K562 (cell line): ENCODE results near the gene CRY2. TPM values are rescaled to one million over a fixed set of nuclear protein-coding genes. Genes with fewer than 3 reads are reported as not detected.

Experiments
- BACH1 ChIP-seq: fragments of 200-800 bp; sonication (Bioruptor generic); IDR thresholded peaks from 2 replicates; pipeline ENCODE4 v1.6.1; 2016; ENCODE audit warnings: missing genetic modification characterization, missing compliant biosample characterization
- DMBX1 ChIP-seq: fragments of 250-450 bp; sonication (Bioruptor Pico); IDR thresholded peaks from 2 replicates; pipeline ENCODE4 v1.8.0; 2022; ENCODE audit warnings: inconsistent platforms, mild to moderate bottlenecking, moderate library complexity, borderline replicate concordance
- ERF ChIP-seq: fragments of 450-650 bp; formaldehyde crosslinking; IDR thresholded peaks from 2 replicates; pipeline ENCODE4 v1.4.0; 2020; ENCODE audit warnings: mild to moderate bottlenecking, mixed read lengths
- ESRRA ChIP-seq: fragments of 450-650 bp; IDR thresholded peaks from 2 replicates; pipeline ENCODE4 v1.6.1; 2014; ENCODE audit warnings: low read depth, mild to moderate bottlenecking, moderate library complexity, borderline replicate concordance
- GABPA ChIP-seq: fragments of 200-800 bp; sonication (Bioruptor generic); conservative IDR thresholded peaks from 2 replicates; pipeline ENCODE4 v1.6.1; 2016; ENCODE audit warnings: low read depth, missing genetic modification characterization, missing compliant biosample characterization
- GABPB2 ChIP-seq: fragments of 250-450 bp; sonication (Bioruptor Pico); conservative IDR thresholded peaks from 2 replicates; pipeline ENCODE4 v1.5.1; 2021; ENCODE audit warnings: mild to moderate bottlenecking
- NCOA2 ChIP-seq, 2 experiments: fragments of 450-650 bp; IDR thresholded peaks; 2 replicates each; pipeline ENCODE4 v1.6.1; 2018; ENCODE audit warnings: mild to moderate bottlenecking in 2 of 2, moderate library complexity in 1 of 2; ENCODE audit not compliant: partially characterized antibody in 2 of 2
- NCOA4 ChIP-seq: fragments of 450-650 bp; IDR thresholded peaks from 2 replicates; pipeline ENCODE4 v1.6.1; 2018; ENCODE audit warnings: mild to moderate bottlenecking; ENCODE audit not compliant: partially characterized antibody
- PHTF2 ChIP-seq: fragments of 250-450 bp; sonication (Bioruptor Pico); IDR thresholded peaks from 2 replicates; pipeline ENCODE4 v1.5.0; 2021; ENCODE audit warnings: mild to moderate bottlenecking
- POLR2AphosphoS2 ChIP-seq: IDR thresholded peaks from 2 replicates; pipeline ENCODE4 v1.6.1; 2012; ENCODE audit warnings: low read length, improper control_type of control experiment
- RBM17 ChIP-seq: fragments of 200-400 bp; formaldehyde crosslinking; IDR thresholded peaks from 2 replicates; pipeline ENCODE4 v1.6.1; 2017; ENCODE audit warnings: low read depth, mild to moderate bottlenecking, low read length, borderline replicate concordance
- SMC3 ChIP-seq: conservative IDR thresholded peaks from 2 replicates; pipeline ENCODE4 v1.6.1; 2011; ENCODE audit warnings: low read depth, low read length, improper control_type of control experiment; ENCODE audit not compliant: insufficient read depth
- SUPT5H ChIP-seq: fragments of 450-650 bp; IDR thresholded peaks from 2 replicates; pipeline ENCODE4 v1.6.1; 2016
- XRCC4 ChIP-seq: IDR thresholded peaks from one replicate; pipeline ENCODE4 v1.6.1; 2011; ENCODE audit not compliant: insufficient read depth, insufficient read length; ENCODE audit errors: extremely low read depth
- ZBTB7A ChIP-seq: IDR thresholded peaks from 2 replicates; pipeline ENCODE4 v1.6.1; 2011; ENCODE audit warnings: low read depth, mild to moderate bottlenecking, low read length, moderate library complexity, borderline replicate concordance; ENCODE audit not compliant: control insufficient read depth
- ZFP36 ChIP-seq: fragments of 150-350 bp; IDR thresholded peaks from 2 replicates; pipeline ENCODE4 v1.6.1; 2018; ENCODE audit warnings: low read length, low read depth; ENCODE audit not compliant: partially characterized antibody
- ZKSCAN1 ChIP-seq: fragments of 150-350 bp; IDR thresholded peaks from 2 replicates; pipeline ENCODE4 v1.6.1; 2016; ENCODE audit warnings: low read depth, low read length
- ZNF124 ChIP-seq: sonication (generic); formaldehyde crosslinking; IDR thresholded peaks from 2 replicates; pipeline ENCODE4 v1.8.1; 2022; ENCODE audit warnings: missing genetic modification reagents
- ZNF175 ChIP-seq: fragments of 200-800 bp; sonication (Bioruptor generic); IDR thresholded peaks from 2 replicates; pipeline ENCODE4 v1.6.1; 2016; ENCODE audit warnings: low read depth, mild to moderate bottlenecking, missing genetic modification characterization, missing compliant biosample characterization
- ZNF444 ChIP-seq: fragments of 250-450 bp; sonication (Bioruptor Pico); IDR thresholded peaks from 2 replicates; pipeline ENCODE4 v1.4.0; 2020; ENCODE audit warnings: mild to moderate bottlenecking, moderate library complexity
- ZNF830 ChIP-seq: fragments of 250-450 bp; sonication (Bioruptor Pico); IDR thresholded peaks from 2 replicates; pipeline ENCODE4 v1.5.0; 2021; ENCODE audit warnings: mild to moderate bottlenecking
- polyA plus RNA-seq, 8 experiments: library from polyadenylated mRNA; depleted of rRNA in 4 of 8; stranded (reverse) in 5 of 8; unstranded in 3 of 8; fragments of >200 nt; fragmentation: Nextera tagmentation in 2 of 8; fragmentation: Illumina TruSeq in 1 of 8; extraction: Ambion mirVana in 2 of 8; extraction: Trizol in 1 of 8; gene quantifications; 2 replicates each; pipeline versions ENCODE4 v1.2.1 to v1.2.3, GENCODE V29; 2011 to 2014; ENCODE audit warnings: inconsistent platforms in 1 of 8, missing spikeins in 1 of 8
- total RNA-seq, 7 experiments: library from RNA; depleted of rRNA in 6 of 7; stranded (reverse); fragments of >200 nt in 6 of 7; fragmentation: Illumina TruSeq in 2 of 7; extraction: Trizol in 2 of 7; gene quantifications; 2 replicates each; pipeline versions ENCODE4 v1.2.1 to v1.2.3, GENCODE V29; 2011 to 2021; ENCODE audit warnings: low replicate concordance in 1 of 7
- TF ChIP-seq, protein P1 (sequence below), 2 experiments: IDR thresholded peaks in 1 of 2; conservative IDR thresholded peaks in 1 of 2; 2 replicates each; pipeline ENCODE4 v1.6.1; 2016; ENCODE audit warnings: low read depth in 2 of 2, mild to moderate bottlenecking in 1 of 2, missing compliant biosample characterization in 1 of 2, missing genetic modification characterization in 1 of 2, moderate library complexity in 1 of 2
- TF ChIP-seq, protein P2 (sequence below): sonication (generic); formaldehyde crosslinking; IDR thresholded peaks from 2 replicates; pipeline ENCODE4 v1.5.0; 2020; ENCODE audit warnings: missing genetic modification reagents
- TF ChIP-seq, protein P3 (sequence below): sonication (generic); formaldehyde crosslinking; IDR thresholded peaks from 2 replicates; pipeline ENCODE4 v1.9.0; 2022; ENCODE audit warnings: mild to moderate bottlenecking, missing genetic modification reagents

The CRY2 gene
- total and polyA plus RNA-seq, 9 of the 15 experiments (the other 6 are each of a cell fraction or from before 2014, with no cell fraction given): 2.3 to 23.9 (median 14.8) TPM

DNA sequence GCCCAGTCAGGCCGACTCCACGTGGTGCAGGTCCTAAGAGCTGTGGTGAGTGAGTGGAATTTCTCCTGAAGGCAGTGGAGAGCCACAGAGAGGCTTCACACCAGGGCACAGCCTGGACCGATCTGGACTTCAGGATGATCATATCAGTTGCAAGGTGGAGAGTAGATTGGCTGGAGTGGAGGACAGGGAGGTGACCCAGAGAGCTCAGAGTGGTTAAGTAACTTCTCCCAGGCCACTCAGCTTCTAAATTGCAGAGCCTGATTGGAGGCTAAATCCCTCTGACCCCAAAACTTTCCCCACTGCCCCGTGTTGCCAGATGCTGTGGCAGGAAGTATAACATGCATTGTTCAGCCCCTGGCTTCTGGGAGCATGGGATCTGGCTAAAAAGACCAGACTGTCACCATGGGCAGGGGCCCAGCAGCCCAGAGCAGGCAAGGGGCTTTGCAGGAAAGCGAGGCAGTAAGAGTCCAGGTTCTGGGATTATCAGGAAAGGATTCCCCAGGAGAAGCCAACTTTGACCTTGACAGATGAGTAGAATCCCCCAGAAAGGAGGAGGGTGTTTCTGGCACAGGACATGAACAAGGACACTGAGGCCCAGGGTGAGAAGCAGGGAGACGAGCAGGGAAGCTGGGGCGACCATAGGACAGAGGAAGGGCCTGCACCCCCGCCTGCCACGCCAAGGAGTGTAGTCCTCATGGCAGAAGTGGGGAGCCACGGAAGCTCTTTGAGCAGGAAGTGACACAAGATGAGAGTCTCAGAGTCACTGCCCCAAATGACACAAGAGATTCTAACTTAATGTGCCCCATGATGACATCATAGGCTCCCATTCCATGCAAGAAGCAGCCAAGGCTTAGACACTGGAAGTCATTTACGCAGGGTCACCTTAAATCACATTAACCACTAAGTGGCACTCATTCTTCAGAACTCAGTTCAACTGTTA lies 37.5 kb upstream of the CRY2 start (continued):
- TF ChIP-seq, protein P1, sequence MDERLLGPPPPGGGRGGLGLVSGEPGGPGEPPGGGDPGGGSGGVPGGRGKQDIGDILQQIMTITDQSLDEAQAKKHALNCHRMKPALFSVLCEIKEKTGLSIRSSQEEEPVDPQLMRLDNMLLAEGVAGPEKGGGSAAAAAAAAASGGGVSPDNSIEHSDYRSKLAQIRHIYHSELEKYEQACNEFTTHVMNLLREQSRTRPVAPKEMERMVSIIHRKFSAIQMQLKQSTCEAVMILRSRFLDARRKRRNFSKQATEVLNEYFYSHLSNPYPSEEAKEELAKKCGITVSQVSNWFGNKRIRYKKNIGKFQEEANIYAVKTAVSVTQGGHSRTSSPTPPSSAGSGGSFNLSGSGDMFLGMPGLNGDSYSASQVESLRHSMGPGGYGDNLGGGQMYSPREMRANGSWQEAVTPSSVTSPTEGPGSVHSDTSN (CRISPR knock-in tag; IDR thresholded peaks at IDR 0.05; ENCODE audit: low read depth): no peak
- TF ChIP-seq, protein P1 (tag; conservative IDR thresholded peaks at IDR 0.05; ENCODE audit: low read depth): no peak
- TF ChIP-seq DMBX1 (CRISPR knock-in tag): no peak
- TF ChIP-seq GABPA: peak; percentile 54
- TF ChIP-seq ZNF444 (CRISPR knock-in tag): no peak
- TF ChIP-seq GABPB2: no peak
- no peak for TF ChIP-seq ZNF124 (CRISPR knock-in tag)
- no peak for TF ChIP-seq POLR2AphosphoS2
- no peak for TF ChIP-seq NCOA2 (IDR thresholded peaks at IDR 0.05; ENCODE audit: partially characterized antibody in 2 of 2)
- no peak for TF ChIP-seq ERF
- no peak for TF ChIP-seq ESRRA
- TF ChIP-seq RBM17: no peak
- TF ChIP-seq XRCC4: no peak
- TF ChIP-seq PHTF2 (CRISPR knock-in tag): no peak
- no peak for TF ChIP-seq NCOA4
- TF ChIP-seq, protein P2, sequence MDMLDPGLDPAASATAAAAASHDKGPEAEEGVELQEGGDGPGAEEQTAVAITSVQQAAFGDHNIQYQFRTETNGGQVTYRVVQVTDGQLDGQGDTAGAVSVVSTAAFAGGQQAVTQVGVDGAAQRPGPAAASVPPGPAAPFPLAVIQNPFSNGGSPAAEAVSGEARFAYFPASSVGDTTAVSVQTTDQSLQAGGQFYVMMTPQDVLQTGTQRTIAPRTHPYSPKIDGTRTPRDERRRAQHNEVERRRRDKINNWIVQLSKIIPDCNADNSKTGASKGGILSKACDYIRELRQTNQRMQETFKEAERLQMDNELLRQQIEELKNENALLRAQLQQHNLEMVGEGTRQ (CRISPR knock-in tag): no peak
- TF ChIP-seq ZBTB7A: no peak
- no peak for TF ChIP-seq ZNF175 (CRISPR knock-in tag)
- TF ChIP-seq ZFP36: peak; percentile 65
- TF ChIP-seq, protein P3, sequence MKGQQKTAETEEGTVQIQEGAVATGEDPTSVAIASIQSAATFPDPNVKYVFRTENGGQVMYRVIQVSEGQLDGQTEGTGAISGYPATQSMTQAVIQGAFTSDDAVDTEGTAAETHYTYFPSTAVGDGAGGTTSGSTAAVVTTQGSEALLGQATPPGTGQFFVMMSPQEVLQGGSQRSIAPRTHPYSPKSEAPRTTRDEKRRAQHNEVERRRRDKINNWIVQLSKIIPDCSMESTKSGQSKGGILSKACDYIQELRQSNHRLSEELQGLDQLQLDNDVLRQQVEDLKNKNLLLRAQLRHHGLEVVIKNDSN (CRISPR knock-in tag): no peak
- TF ChIP-seq ZNF830 (CRISPR knock-in tag): no peak
- TF ChIP-seq BACH1 (tag): no peak
- no peak for TF ChIP-seq SUPT5H
- no peak for TF ChIP-seq ZKSCAN1
- TF ChIP-seq SMC3: no peak
